Naive thymus-derived CD8-positive, alpha-beta T cell (primary cell): Measurements from ENCODE around the gene TLCD5. TPM values are rescaled to one million over a fixed set of nuclear protein-coding genes. Genes with fewer than 3 reads are reported as not detected.

Experiments used
- ATAC-seq, 2 donors: fragments of 150-1000 bp; cut with Tn5 transposase in 1 of 2; sonication (Bioruptor Pico), chemical (Tn5 transposase) in 1 of 2; 1 replicate in 1 of 2; 2 replicates in 1 of 2; pipeline ENCODE4 v1.10.0; 2021; ENCODE audit warnings: mild to moderate bottlenecking in 2 of 2, moderate library complexity in 2 of 2
- POLR2A ChIA-PET: fragments of 350-600 bp; sonication (Branson Sonifier 250); formaldehyde crosslinking; loops from one replicate; lab custom pipeline; 2021; ENCODE audit warnings: antibody characterized with exemption; lab: Charles Lee
- DNase-seq, 10 donors: peaks; one replicate each; pipeline versions ENCODE4 v3.0.0 to v3.0.0-alpha.2; 2020 to 2022
- H3K27ac Mint-ChIP-seq, 10 donors: one replicate each; pipeline ENCODE4 v1.8.0; 2020 to 2022; ENCODE audit warnings: mild to moderate bottlenecking in 10 of 10, mixed read lengths in 10 of 10, moderate library complexity in 4 of 10, inconsistent platforms in 1 of 10
- H3K27me3 Mint-ChIP-seq, 5 donors: one replicate each; pipeline ENCODE4 v1.8.0; 2021 to 2022; ENCODE audit warnings: mixed read lengths in 5 of 5
- H3K36me3 Mint-ChIP-seq, 3 donors: one replicate each; pipeline ENCODE4 v1.8.0; 2020 to 2022; ENCODE audit warnings: mixed read lengths in 3 of 3, mild to moderate bottlenecking in 2 of 3, inconsistent platforms in 1 of 3
- H3K4me1 Mint-ChIP-seq, 4 donors: one replicate each; pipeline ENCODE4 v1.8.0; 2021 to 2022; ENCODE audit warnings: mixed read lengths in 4 of 4
- H3K4me3 Mint-ChIP-seq, 10 donors: one replicate each; pipeline ENCODE4 v1.8.0; 2020 to 2022; ENCODE audit warnings: mild to moderate bottlenecking in 10 of 10, mixed read lengths in 10 of 10, moderate library complexity in 6 of 10, inconsistent platforms in 1 of 10
- H3K9me3 Mint-ChIP-seq, 9 donors: one replicate each; pipeline ENCODE4 v1.8.0; 2020 to 2022; ENCODE audit warnings: mixed read lengths in 9 of 9, mild to moderate bottlenecking in 3 of 9, inconsistent platforms in 1 of 9, moderate library complexity in 1 of 9
- polyA plus RNA-seq, 3 donors: library from polyadenylated mRNA; unstranded; fragments of 300-500 nt; fragmentation: Illumina TruSeq; gene quantifications; one replicate each; pipeline ENCODE4 v1.2.3, GENCODE V29; 2021
- total RNA-seq, 8 experiments: library from RNA in 2 of 8; stranded (reverse) in 2 of 8; gene quantifications; one replicate each; pipeline ENCODE4 v1.2.3 and lab custom pipeline; 2021 to 2026

The TLCD5 gene
- total and polyA plus RNA-seq, 5 experiments from 2014 or later = 0.80 TPM; not detected in 4

DNA sequence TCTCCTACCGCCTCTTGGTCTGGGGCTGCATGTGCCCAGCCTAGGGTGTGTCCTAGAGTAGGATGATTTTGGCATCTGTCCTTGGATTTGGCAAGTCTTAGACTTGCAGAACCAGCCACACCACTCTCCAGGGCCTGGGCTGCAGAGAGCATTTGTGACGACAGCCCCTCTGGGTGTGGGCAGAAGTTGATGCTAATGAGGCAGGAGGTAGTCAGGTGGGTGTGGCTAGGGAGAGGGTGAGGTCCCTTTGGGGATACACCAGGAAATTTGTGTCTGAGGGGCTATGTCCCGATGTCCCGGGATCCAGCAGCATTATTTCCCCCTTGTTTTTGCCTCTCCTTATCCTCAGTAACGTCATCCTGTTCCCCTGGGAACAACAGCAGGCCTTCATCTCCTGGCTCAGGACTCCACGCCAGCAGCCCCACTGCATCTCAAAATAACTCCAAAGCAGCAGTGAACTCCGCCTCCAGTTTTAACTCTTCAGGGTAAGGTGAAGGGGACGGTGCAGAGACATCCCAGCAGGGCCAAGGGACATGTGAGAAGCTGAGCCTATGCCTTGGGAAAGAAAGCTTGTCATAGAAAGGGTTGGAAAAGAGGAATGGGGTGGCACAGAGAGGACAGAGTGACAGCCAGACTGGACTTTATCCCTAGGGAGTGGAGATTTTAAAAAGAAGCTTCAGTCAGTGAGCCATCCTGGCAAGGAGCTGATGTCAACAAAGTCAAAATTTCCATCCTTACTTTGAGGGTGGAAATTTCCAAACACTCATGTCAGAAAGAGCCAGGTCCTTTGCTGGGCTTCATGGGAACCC lies 8.0 kb upstream of the TLCD5 start:
- no peaks in the 10 kb centered on the region for H3K36me3 Mint-ChIP-seq
- no peaks in the 10 kb centered on the region for H3K9me3 Mint-ChIP-seq
- POLR2A ChIA-PET = no interaction called here
- H3K27me3 Mint-ChIP-seq = peaks cover 11 to 35% (median 27%) of the 10 kb centered on the region in 5 donors
- ATAC-seq = no peak
- no peaks in the 10 kb centered on the region for H3K4me1 Mint-ChIP-seq
- H3K4me3 Mint-ChIP-seq = no peak overlapping the region
- no peak for DNase-seq
- H3K27ac Mint-ChIP-seq = no peak overlapping the region

GRCh38 chr11:120317689-120318480 lies 7.2 kb upstream of the TLCD5 start:
- Mint-ChIP-seq H3K36me3 (no peaks in the 10 kb centered on the region), H3K9me3 (no peaks in the 10 kb centered on the region), H3K4me1 (no peaks in the 10 kb centered on the region), H3K27me3 (peaks cover 10 to 36% (median 34%) of the 10 kb centered on the region in 5 donors), H3K4me3 (no peak overlapping the region), H3K27ac (no peak overlapping the region)
- ATAC-seq (no peak), DNase-seq (no peak)
- POLR2A ChIA-PET = no interaction called here

DNA sequence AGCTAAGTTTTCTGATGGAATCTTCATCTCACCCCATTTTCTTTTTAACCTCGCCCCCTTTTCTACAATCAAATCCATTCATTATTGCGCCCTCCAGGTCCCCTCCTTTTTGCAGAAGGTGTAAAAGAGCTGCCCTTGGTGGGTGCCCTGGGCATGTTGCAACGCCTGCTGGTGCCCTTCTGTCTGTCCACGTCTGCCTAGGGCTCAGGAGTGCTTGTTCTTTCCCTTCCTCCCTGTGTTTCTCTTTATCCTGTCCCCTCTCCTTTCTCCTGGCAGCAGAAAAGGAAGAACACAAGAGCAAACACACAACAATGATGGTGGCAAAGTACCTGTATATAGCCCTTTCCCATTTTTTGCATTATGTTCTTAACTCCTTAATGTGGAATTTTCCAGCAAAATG lies 6.2 kb upstream of the TLCD5 start:
- ATAC-seq = no peak

GRCh38 chr11:120326228-120326627 lies 1.1 kb downstream of the TLCD5 start:
- ATAC-seq (no peak), DNase-seq (no peak)
- no peaks in the 10 kb centered on the region for H3K9me3 Mint-ChIP-seq
- peaks cover 38 to 95% (median 75%) of the 10 kb centered on the region in 5 donors for H3K27me3 Mint-ChIP-seq
- no peak overlapping the region for H3K27ac Mint-ChIP-seq
- H3K36me3 Mint-ChIP-seq = no peaks in the 10 kb centered on the region
- H3K4me1 Mint-ChIP-seq = peaks cover 6 to 23% (median 21%) of the 10 kb centered on the region in 4 donors
- POLR2A ChIA-PET = interaction anchor here (0.7 kb wide), 1 partner anchor 15 kb away, joined by 3 read pairs; no protein-coding TSS in a partner anchor
- H3K4me3 Mint-ChIP-seq = peak overlapping the region; percentile 20 to 83 (median 66)

More for the DNA sequence above, 6.2 kb upstream of the TLCD5 start:
- H3K4me1 Mint-ChIP-seq = no peaks in the 10 kb centered on the region
- peaks cover 10 to 45% (median 41%) of the 10 kb centered on the region in 5 donors for H3K27me3 Mint-ChIP-seq
- no peak for DNase-seq
- no peak overlapping the region for H3K4me3 Mint-ChIP-seq
- H3K27ac Mint-ChIP-seq = no peak overlapping the region
- POLR2A ChIA-PET = interaction anchor here (0.5 kb wide), 1 partner anchor 15 kb away, joined by 3 read pairs; no protein-coding TSS in a partner anchor
- no peaks in the 10 kb centered on the region for H3K36me3 Mint-ChIP-seq
- H3K9me3 Mint-ChIP-seq = no peaks in the 10 kb centered on the region

DNA sequence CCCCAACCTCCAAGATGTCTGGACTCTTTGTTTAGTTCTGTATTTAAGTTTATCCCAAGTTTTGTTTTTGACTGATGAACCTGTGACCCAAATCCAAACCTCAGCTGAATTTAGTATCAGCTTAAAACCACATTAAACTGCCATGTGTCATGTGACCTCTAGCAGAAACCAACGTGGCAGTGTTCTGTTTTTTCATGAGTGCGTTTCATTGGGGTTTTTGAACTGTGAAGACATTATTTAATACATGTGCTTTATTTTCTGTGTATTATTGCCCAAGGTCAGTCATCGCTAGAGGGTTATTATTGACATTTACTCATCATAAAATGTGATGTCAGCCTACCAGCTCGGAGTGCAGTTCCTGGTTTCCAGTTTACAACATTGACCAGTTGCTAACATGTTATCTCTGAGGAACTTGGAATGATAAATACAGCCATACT lies 1.8 kb downstream of the TLCD5 start:
- Mint-ChIP-seq H3K4me1 (peaks cover 6 to 23% (median 21%) of the 10 kb centered on the region in 4 donors), H3K27me3 (peaks cover 38 to 95% (median 80%) of the 10 kb centered on the region in 5 donors), H3K36me3 (no peaks in the 10 kb centered on the region), H3K9me3 (no peaks in the 10 kb centered on the region), H3K27ac (no peak overlapping the region), H3K4me3 (peak overlapping the region in 4 of 10 donors; percentile 15 to 78 (median 42))
- ATAC-seq (no peak), DNase-seq (no peak)
- POLR2A ChIA-PET = no interaction called here

DNA sequence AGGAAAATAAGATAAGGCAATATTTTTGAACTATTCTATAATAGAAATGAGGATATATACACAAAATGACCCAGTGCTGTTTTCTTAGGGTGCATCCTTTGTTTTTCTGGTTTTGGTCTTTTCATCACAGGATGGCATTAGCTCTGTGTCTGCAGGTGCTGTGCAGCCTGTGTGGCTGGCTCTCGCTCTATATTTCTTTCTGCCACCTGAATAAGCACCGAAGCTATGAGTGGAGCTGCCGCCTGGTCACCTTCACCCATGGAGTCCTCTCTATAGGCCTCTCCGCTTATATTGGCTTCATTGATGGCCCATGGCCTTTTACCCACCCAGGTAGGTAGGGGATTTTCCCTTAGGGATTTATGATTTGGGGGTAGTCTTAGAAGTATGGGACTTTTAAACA lies 2.2 kb downstream of the TLCD5 start:
- no peaks in the 10 kb centered on the region for H3K36me3 Mint-ChIP-seq
- H3K4me3 Mint-ChIP-seq = no peak overlapping the region
- peaks cover 6 to 23% (median 21%) of the 10 kb centered on the region in 4 donors for H3K4me1 Mint-ChIP-seq
- no peak overlapping the region for H3K27ac Mint-ChIP-seq
- ATAC-seq = no peak
- POLR2A ChIA-PET = no interaction called here
- H3K27me3 Mint-ChIP-seq = peaks cover 38 to 95% (median 76%) of the 10 kb centered on the region in 5 donors
- no peak for DNase-seq
- no peaks in the 10 kb centered on the region for H3K9me3 Mint-ChIP-seq

- POLR2A ChIA-PET = no interaction called here
- Mint-ChIP-seq H3K4me1 (peaks cover 6 to 23% (median 21%) of the 10 kb centered on the region in 4 donors), H3K4me3 (no peak overlapping the region), H3K9me3 (no peaks in the 10 kb centered on the region), H3K27ac (no peak overlapping the region), H3K27me3 (peaks cover 30 to 89% (median 68%) of the 10 kb centered on the region in 5 donors), H3K36me3 (no peaks in the 10 kb centered on the region)
- no peak for ATAC-seq
- no peak for DNase-seq
Observed at GRCh38 chr11:120329556-120329955, 4.5 kb downstream of the TLCD5 start.

- H3K4me3 Mint-ChIP-seq = no peak overlapping the region
- H3K36me3 Mint-ChIP-seq = no peaks in the 10 kb centered on the region
- ATAC-seq (no peak), DNase-seq (no peak)
- H3K4me1 Mint-ChIP-seq = peaks cover 7 to 23% (median 21%) of the 10 kb centered on the region in 4 donors
- H3K9me3 Mint-ChIP-seq = no peaks in the 10 kb centered on the region
- POLR2A ChIA-PET = no interaction called here
- H3K27me3 Mint-ChIP-seq = peaks cover 30 to 84% (median 64%) of the 10 kb centered on the region in 5 donors
- H3K27ac Mint-ChIP-seq = no peak overlapping the region
Observed at GRCh38 chr11:120330045-120330444, 4.9 kb downstream of the TLCD5 start.

GRCh38 chr11:120331301-120331996 lies 6.3 kb downstream of the TLCD5 start:
- Mint-ChIP-seq H3K36me3 (no peaks in the 10 kb centered on the region), H3K9me3 (no peaks in the 10 kb centered on the region), H3K4me1 (peaks cover 9 to 20% (median 16%) of the 10 kb centered on the region in 4 donors), H3K4me3 (no peak overlapping the region), H3K27ac (no peak overlapping the region), H3K27me3 (peaks cover 28 to 74% (median 55%) of the 10 kb centered on the region in 5 donors)
- POLR2A ChIA-PET = no interaction called here
- ATAC-seq = no peak
- DNase-seq = no peak

- peaks cover 0 to 12% (median 4%) of the 10 kb centered on the region in 3 donors for H3K36me3 Mint-ChIP-seq
- POLR2A ChIA-PET = interaction anchor here (0.7 kb wide), 1 partner anchor 959 kb away, joined by 3 read pairs; no protein-coding TSS in a partner anchor
- ATAC-seq (no peak), DNase-seq (no peak)
- H3K4me3 Mint-ChIP-seq = no peak overlapping the region
- H3K4me1 Mint-ChIP-seq = peaks cover 10 to 24% (median 20%) of the 10 kb centered on the region in 4 donors
- H3K27me3 Mint-ChIP-seq = peaks cover 27 to 73% (median 53%) of the 10 kb centered on the region in 5 donors
- H3K27ac Mint-ChIP-seq = no peak overlapping the region
- peaks cover 0 to 4% (median 0%) of the 10 kb centered on the region in 9 donors for H3K9me3 Mint-ChIP-seq
Observed at GRCh38 chr11:120332822-120333716, 8.0 kb downstream of the TLCD5 start.

GRCh38 chr11:120333801-120334200 lies 8.7 kb downstream of the TLCD5 start:
- Mint-ChIP-seq H3K27ac (no peak overlapping the region), H3K36me3 (peaks cover 0 to 12% (median 4%) of the 10 kb centered on the region in 3 donors), H3K27me3 (peaks cover 22 to 73% (median 52%) of the 10 kb centered on the region in 5 donors), H3K4me3 (no peak overlapping the region), H3K4me1 (peaks cover 13 to 29% (median 21%) of the 10 kb centered on the region in 4 donors), H3K9me3 (peaks cover 0 to 4% (median 0%) of the 10 kb centered on the region in 9 donors)
- POLR2A ChIA-PET = interaction anchor here (0.7 kb wide), 1 partner anchor 15 kb away, joined by 3 read pairs; no protein-coding TSS in a partner anchor
- ATAC-seq (no peak), DNase-seq (no peak)
